ENCODE measurements around the gene PRH1.

Gene PRH1

DNA sequence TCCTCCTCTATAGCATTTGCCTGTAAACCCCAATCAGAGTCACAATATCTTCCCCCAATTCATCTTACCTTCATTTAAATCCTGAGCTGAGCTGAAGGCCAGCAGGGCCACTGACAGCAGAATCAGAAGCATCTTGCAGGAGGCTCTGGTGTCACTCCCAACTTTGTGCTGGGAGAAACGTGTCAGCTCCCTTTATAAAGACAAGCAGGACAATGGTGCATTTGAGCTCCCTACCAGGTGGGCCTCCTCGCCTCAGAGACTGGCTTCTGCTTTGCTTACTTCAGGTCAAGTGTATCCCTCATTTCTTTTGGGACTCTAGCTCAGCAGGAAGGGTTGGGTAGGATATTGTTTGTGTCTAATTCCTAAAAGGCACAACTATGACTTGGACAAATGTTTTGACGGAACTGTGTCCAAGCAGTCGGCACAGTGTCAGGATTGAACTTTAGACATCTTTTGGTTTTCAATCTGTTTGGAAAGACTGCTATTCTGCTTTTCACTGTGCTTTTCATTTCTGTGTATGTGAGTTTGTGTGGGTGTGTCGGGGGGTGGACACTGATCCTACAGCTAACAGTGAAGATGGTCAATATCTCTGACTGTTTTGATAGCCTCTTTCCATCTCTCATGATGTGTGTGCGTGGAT lies at the start of gene PRH1:
TSS of gene PRH1 (minus strand) at position 170 of the 640 bp plus-strand sequence. CDS start at position 132, 38 bp downstream.
- no peak for DNase-seq (ENCODE audit: low read depth, low spot score)

DNA sequence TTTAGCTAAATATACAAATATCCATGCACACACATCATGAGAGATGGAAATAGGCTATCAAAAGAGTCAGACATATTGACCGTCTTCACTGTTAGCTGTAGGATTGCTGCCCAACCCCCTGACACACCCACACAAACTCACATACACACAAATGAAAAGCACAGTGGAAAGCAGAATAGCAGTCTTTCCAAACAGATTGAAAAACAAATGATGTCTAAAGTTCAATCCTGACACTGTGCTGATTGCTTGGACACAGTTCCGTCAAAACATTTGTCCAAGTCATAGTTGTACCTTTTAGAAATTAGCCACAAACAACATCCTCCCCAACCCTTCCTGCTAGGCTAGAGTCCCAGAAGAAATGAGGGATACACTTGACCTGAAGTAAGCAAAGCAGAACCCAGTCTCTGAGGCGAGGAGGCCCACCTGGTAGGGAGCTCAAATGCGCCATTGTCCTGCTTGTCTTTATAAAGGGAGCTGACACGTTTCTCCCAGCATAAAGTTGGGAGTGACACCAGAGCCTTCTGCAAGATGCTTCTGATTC lies 44.8 kb upstream of the PRH1 start, which contains the start of gene PRH2:
TSS of gene PRH2 (plus strand) at position 491 of the 541 bp plus-strand sequence. CDS start at position 529, 38 bp downstream.
- no peak for DNase-seq (ENCODE audit: low read depth, low spot score)

DNA sequence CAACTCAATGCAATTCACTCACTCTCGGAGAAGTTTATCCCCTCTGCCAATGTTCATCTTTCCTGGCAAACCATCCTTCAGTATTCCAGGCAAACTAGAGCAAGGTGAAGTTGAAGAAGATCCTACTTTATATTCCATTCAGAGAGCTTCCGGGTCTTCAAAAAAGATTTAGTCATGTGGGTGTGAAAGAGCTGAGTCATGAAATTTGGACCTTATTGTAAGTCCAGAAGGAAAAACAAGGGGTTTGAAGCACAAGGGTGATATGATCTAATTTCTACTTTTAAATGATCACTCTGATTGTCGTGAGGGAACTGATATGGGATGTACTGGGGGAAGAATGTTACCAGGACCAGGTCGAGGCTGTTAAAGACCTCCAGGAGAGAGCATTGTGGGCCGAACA lies 42.2 kb upstream of the PRH1 start:
- no peak for DNase-seq (ENCODE audit: low read depth, low spot score)

DNA sequence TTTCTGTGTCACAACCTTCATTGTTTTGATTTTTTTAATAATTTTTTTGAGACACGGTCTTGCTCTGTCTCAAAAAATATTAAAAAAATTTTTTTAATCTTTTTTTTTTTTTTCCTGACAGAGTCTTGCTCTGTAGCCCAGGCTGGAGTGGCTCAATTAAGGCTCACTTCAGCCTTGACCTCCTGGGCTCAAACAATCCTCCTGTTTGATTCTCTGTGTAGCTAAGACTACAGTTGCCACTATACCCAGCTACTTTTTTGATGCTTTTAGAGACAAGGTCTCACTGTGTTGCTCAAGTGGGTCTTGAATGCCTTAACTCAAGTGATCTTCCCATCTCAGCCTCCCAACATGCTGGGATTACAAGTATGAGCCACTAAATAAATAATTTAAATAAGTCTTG lies 35.8 kb upstream of the PRH1 start:
- DNase-seq (ENCODE audit: low read depth, low spot score), result no peak

DNA sequence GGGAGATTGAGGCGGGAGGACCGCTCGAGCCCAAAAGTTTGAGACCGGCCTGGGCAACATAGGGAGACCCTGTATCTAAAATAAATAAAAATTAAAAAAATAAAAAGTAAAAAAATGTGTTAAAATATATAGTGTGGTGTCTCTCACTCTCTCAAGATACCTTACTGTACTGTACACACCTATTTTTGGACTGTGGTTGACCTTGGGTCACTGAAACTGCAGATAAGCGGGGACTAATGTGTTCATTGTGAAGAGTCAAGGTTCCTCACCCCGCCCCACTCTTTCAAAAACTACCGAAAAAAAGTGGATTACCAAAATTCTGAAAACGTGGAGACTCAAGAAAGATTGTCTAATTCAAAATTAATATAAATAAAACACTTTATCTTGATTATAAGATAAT lies 26.3 kb upstream of the PRH1 start:
- DNase-seq (ENCODE audit: low read depth, low spot score), result no peak

- no peak for DNase-seq (ENCODE audit: low read depth, low spot score)
Observed at GRCh38 chr12:10909462-10909861, 25.4 kb upstream of the PRH1 start, which contains the start of gene TAS2R13. TAS2R13 (minus strand) TSS chr12:10909562; CDS start chr12:10909298, 264 bp downstream.

GRCh38 chr12:10904686-10905085 lies 20.6 kb upstream of the PRH1 start:
- no peak for DNase-seq (ENCODE audit: low read depth, low spot score)

DNA sequence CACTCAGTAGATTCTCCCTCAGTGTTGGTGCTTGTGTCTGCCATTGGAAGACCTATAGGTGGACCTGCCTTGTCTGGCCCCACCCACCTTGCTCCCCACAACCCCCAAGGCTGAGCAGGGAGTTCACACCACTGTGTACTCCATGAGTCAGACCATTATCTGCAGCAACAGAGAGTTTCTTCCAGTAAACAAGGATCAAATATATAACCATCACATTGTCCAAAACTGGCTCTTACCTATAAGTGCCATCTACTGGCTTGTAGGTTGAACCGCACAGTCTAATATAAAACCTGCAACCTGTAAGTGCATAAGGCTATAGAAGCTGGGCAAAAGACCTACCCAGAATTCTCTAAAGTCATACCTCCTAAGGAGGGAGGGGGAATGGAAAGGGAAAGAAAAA lies 17.4 kb upstream of the PRH1 start:
- DNase-seq (ENCODE audit: low read depth, low spot score), result no peak

GRCh38 chr12:10900972-10901371 lies 16.9 kb upstream of the PRH1 start:
- DNase-seq (ENCODE audit: low read depth, low spot score), result no peak

DNA sequence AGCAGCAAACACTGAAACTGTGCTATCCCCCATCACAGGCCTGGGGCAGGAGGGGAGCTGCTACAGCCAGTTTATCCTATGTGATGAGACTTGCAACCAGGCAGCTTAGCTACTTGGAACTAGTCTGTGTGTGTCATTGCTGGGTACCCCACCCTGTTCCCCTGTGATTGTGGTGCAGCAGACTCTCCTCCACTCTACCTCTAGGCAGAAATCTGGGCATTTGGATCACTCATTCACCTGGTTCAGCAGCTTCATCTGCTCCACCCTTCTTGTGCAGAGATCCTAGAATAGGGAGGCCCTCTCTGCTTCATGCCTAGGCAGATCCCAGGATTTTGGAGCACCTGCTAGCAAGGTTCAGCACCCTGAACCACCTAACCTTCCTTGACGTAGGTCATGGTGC lies 16.5 kb upstream of the PRH1 start:
- DNase-seq (ENCODE audit: low read depth, low spot score), result no peak

- DNase-seq (ENCODE audit: low read depth, low spot score), result no peak
Observed at GRCh38 chr12:10896854-10897253, 12.8 kb upstream of the PRH1 start.

DNA sequence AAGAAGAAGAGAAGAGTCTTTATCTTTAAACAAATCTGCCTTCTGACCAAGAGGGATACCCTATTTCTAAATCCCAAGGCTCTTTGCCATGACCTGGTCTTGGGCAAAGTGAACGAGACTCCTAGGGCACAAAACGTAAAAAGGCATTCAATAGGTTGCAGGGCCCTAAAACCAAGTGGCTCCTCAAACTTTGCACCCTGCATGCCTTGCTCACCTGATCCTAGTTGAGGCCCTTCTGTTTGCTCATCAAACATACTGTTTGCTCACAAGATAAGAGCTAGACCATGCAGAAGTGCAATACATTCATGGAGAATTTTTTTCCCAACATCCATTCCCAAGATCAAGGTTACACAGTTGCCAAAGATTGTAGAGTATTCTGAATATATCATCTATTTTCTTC lies 7.9 kb upstream of the PRH1 start:
- DNase-seq (ENCODE audit: low read depth, low spot score), result no peak

GRCh38 chr12:10889226-10889625 lies 5.2 kb upstream of the PRH1 start:
- DNase-seq (ENCODE audit: low read depth, low spot score), result no peak

GRCh38 chr12:10873378-10873777 lies 10.7 kb downstream of the PRH1 start:
- no peak for DNase-seq (ENCODE audit: low read depth, low spot score)

DNA sequence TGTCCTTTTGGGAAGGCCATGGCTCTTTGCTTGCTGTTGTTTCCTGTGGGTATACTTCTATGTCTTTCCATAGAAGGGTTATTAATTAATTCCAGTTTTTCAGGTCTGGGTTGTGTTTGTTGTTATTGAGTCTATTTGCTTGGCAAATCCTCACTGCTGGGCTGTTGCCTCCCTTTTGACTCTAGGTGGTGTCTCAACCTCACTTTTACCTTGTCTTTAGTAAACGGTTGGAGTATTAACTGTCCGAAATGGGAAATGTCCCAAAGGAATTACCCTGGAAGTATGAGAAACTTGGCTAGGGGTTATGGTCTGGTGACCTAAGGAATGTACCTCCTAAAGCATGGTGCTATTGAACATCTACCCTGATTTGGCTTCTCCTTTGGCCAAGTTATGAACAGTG lies 16.7 kb downstream of the PRH1 start:
- no peak for DNase-seq (ENCODE audit: low read depth, low spot score)

DNA sequence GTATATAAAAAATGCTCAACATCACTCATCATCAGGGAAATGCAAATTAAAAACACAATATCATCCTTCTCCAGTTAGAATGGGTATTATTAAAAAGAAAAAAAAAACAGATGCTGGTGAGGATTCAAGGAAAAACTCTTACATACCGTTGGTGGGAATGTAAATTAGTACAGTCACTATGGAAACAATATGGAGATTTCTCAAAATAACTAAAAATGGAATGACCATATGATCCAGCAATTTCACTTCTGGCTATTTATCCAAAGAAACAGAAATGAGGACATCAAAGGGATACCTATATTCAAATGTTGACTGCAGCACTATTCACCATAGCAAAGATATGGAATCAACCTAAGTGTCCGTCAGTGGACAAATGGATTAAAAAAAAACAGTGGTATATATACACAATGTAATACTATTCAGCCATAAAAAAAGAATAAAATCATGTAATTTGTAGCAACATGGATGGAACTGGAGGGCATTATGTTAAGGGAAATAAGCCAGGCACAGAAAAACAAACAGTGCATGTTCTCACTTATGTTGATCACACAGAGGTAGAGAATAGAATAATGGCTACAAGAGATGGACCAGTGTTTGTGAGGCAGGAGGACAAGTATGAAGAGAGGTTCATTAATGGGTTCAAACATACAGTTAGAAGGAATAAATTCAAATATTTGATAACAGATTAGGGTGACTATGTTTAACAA lies 20.4 kb downstream of the PRH1 start:
- no peak for DNase-seq (ENCODE audit: low read depth, low spot score)

DNA sequence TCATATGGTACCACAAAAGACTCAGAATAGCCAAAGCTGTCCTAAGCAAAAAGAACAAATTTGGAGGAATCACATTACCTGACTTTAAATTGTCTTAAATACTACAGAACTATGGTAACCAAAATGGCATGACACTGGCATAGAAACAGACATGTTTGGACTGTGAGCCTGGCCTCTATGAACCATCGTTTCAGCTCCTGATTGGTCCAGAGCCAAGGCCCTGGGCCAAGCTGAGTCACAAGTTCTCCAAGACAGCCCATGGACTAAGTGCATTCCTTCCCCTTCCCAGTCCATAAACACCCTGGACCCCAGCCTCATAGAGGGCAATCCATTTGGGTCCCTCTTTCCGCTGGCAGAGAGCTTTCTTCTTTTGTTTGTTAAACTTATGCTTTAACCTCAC lies 22.7 kb downstream of the PRH1 start:
- DNase-seq (ENCODE audit: low read depth, low spot score), result no peak

DNA sequence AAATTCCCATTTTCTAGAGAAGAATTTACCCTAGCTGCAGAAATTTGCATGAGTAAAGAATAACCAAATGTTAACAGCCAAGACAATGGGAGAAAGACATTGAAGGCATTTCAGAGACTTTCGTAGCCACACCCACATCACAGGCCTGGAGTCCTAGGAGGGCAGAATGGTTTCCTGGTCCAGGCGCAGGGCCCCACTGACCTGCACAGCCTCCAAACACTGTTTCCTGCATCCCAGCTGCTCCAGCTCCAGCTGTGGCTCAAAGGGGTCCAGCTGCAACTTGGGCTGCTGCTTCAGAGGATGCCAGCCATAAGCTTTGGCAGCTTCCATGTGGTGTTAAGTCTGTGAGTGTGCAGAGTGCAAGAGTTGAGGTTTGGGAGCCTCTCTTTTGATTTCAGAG lies 28.2 kb downstream of the PRH1 start:
- no peak for DNase-seq (ENCODE audit: low read depth, low spot score)

- DNase-seq (ENCODE audit: low read depth, low spot score), result no peak
Observed at GRCh38 chr12:10853776-10854175, 30.3 kb downstream of the PRH1 start.

- DNase-seq (ENCODE audit: low read depth, low spot score), result no peak
Observed at GRCh38 chr12:10851243-10851858, 32.7 kb downstream of the PRH1 start.

DNA sequence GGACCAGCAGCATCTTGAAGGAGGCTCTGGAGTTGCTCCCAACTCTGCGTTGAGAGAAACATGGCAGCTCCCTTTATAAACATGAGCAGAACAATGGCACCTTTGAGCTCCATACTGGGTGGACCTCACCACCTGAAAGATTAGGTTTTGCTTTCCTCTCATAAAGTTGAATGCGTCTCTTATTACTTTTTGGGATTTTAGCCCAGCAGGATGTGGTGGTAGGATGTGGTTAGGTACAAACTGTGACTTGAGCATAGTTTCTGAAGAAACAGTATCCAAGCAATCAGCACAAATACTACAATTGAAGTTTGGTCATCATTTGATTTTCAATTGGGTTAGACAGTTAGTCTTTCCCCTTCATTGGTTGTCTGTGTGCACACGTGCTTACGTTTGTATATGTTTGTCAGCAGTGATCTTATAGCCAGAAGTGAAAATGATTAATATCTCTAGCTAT lies 34.6 kb downstream of the PRH1 start, which contains the start of gene PRR4:
TSS of gene PRR4 (minus strand) at position 51 of the 454 bp plus-strand sequence. CDS start at position 13, 38 bp downstream.
- DNase-seq (ENCODE audit: low read depth, low spot score), result no peak

- no peak for DNase-seq (ENCODE audit: low read depth, low spot score)
Observed at GRCh38 chr12:10847744-10848143, 36.3 kb downstream of the PRH1 start.
